Mucosa of stomach (tissue), 1 donor: ENCODE data around the gene EEA1.
"Not testable (repeated sequence)": the region's sequence is repeated elsewhere in the genome, so short reads cannot be mapped to it uniquely, and the experiment has no call there.

Experiments
- H3K27me3 ChIP-seq: one replicate; pipeline ENCODE4 v1.7.0; 2013; ENCODE audit warnings: mild to moderate bottlenecking, low read length; ENCODE audit not compliant: control insufficient read depth, insufficient read depth
- H3K36me3 ChIP-seq: one replicate; pipeline ENCODE4 v1.7.0; 2013; ENCODE audit warnings: low read length; ENCODE audit not compliant: control insufficient read depth, insufficient read depth
- H3K4me1 ChIP-seq: one replicate; pipeline ENCODE4 v1.7.0; 2013; ENCODE audit warnings: mild to moderate bottlenecking, low read length; ENCODE audit not compliant: control insufficient read depth, insufficient read depth
- H3K4me3 ChIP-seq: one replicate; pipeline ENCODE4 v1.7.0; 2013; ENCODE audit warnings: low read length
- H3K9ac ChIP-seq: one replicate; pipeline ENCODE4 v1.7.0; 2013; ENCODE audit warnings: mild to moderate bottlenecking, low read length, moderate library complexity
- H3K9me3 ChIP-seq: one replicate; pipeline ENCODE4 v1.7.0; 2013; ENCODE audit warnings: mild to moderate bottlenecking, low read length, moderate library complexity; ENCODE audit not compliant: control insufficient read depth
- donor health status: Pancreatic carcinoma.

The EEA1 gene

DNA sequence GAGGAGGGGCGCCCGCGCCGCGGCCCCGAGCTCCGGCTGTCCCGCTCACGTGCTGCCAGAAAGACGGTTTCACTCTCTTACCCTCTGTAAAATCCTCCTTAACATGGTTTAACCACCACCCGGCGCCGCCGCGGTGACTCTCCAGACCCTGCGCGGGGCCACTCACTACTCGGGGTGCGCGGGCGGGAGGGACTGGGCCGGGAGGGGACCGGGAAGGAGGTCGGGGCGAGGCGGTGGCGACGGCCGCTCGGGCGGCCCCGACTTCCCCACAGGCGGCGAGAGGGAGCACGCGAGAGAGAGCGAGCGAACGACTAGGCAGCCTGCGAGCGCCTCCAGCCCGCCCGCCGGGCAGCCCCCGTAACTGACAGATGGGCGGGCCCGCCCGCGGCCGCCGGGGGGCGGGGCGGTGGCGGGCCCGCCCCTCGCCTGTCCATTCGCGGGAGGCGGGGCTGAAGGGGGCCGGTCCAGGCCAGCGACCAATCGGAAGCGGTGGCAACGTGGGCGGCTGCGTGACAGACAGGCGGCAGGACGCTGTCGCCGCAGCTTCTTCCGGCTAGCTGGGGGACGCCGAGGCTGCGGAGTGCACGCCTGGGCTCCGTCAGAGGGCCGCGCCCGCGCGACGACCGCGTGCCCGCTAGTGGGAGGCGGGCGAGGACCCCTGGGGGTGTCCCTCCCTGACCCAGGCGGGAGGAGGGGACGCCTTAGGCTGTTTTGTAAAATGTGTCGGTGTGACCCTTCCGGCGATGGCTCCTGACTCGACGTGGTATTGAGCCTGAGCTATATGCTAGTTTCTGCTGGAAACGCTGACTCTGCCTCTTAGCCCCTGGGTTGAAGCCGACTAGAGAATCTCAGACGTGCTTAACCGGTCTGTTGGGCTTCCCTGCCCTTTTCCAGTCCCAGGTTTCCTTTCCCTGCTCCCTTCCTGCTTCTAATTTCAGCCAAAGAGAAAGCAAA lies at the start of gene EEA1:
TSS of gene EEA1 (minus strand) at position 334 of the 954 bp plus-strand sequence. CDS start at position 105, 229 bp downstream.
- Histone ChIP-seq H3K9ac (peak within 1 kb of the TSS; percentile 100), H3K4me3 (peak within 1 kb of the TSS; percentile 98), H3K9me3 (no peaks in the 10 kb centered on the region), H3K36me3 (no peaks in the 10 kb centered on the region), H3K27me3 (no peaks in the 10 kb centered on the region), H3K4me1 (peaks cover 18% of the 10 kb centered on the region)

DNA sequence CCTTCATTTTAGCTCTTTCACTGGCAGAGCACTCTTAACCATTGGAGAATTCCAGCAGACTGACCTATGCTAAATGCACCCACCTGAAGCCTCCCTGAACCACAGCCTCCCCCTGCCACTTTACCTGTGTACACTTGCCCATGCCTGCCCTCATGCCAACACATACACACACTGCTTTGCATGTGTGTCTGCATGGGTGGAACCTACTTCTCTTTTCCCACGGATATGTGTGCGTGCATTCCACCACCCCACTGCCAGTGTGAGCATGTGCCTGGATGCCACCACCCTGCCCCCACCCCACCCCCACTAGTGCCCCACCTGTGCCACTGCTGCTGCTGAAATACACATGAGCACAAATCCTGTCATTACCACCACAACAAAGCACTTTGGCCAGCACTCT lies 49.5 kb upstream of the EEA1 start:
- no peaks in the 10 kb centered on the region for H3K4me1 ChIP-seq
- H3K27me3 ChIP-seq: no peaks in the 10 kb centered on the region
- no peaks in the 10 kb centered on the region for H3K9me3 ChIP-seq
- H3K9ac ChIP-seq: no peak overlapping the region
- no peak overlapping the region for H3K4me3 ChIP-seq
- H3K36me3 ChIP-seq: no peaks in the 10 kb centered on the region

DNA sequence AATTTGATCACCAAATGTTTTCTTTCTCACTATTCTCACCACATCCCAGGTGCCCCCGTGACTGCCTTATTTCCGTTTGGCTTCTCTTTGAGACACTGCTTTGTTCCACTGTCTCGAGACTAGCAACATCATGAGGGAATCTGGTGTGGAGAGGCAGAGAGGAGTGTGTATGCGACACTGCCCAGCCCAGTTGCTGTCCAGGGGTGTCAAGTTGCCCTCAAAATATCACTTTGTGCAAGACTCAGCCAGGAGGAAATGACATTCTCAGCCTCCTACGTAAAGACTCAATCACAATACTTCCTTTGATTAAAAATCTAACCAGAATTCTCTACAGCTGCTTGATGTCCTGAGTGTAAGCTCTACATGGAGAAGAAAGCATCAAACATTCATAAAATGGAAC lies 48.2 kb upstream of the EEA1 start:
- Histone ChIP-seq H3K36me3 (no peaks in the 10 kb centered on the region), H3K27me3 (no peaks in the 10 kb centered on the region), H3K4me1 (no peaks in the 10 kb centered on the region), H3K9me3 (no peaks in the 10 kb centered on the region), H3K4me3 (no peak overlapping the region), H3K9ac (no peak overlapping the region)

DNA sequence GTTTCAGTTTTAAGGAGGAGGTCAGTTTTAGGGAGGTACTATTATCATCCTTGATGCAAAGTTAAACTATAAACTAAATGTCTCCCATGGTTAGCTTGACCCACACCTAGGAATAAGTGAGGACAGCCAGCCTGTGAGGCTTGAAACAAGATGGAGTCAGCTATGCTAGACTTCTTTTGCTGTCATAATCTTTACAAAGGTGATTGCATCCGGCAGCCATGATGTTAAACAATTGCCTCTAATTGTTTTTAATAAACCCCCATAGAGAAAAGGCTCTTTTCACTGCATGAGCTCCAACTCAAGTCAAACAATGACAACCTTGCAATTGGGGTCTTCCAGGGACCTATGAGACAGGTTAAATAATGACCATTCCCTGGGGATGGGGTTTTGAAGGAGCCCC lies 45.7 kb upstream of the EEA1 start:
- Histone ChIP-seq H3K4me3 (no peak overlapping the region), H3K36me3 (no peaks in the 10 kb centered on the region), H3K9ac (no peak overlapping the region), H3K9me3 (no peaks in the 10 kb centered on the region), H3K4me1 (no peaks in the 10 kb centered on the region), H3K27me3 (no peaks in the 10 kb centered on the region)

DNA sequence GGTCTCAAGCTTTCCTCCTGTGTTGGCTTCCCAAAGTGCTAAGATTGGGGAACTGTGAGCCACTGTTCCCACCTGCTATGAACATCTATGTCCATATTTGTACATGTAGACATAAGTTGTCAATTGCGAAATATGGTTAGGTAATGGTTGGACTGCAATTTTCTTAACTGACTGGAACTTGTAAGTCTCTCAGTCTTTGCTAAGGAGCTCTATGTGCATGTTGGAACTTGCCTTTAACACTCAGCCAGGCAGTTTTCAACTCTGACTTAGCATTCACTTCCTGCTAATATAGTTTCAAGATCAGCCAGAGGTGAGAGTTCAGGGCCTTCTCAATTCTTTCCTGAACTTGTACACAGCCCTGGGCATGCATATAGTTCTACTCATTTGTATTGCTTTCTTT lies 44.5 kb upstream of the EEA1 start:
- Histone ChIP-seq H3K4me3 (no peak overlapping the region), H3K36me3 (no peaks in the 10 kb centered on the region), H3K9ac (no peak overlapping the region), H3K4me1 (no peaks in the 10 kb centered on the region), H3K27me3 (no peaks in the 10 kb centered on the region), H3K9me3 (no peaks in the 10 kb centered on the region)

DNA sequence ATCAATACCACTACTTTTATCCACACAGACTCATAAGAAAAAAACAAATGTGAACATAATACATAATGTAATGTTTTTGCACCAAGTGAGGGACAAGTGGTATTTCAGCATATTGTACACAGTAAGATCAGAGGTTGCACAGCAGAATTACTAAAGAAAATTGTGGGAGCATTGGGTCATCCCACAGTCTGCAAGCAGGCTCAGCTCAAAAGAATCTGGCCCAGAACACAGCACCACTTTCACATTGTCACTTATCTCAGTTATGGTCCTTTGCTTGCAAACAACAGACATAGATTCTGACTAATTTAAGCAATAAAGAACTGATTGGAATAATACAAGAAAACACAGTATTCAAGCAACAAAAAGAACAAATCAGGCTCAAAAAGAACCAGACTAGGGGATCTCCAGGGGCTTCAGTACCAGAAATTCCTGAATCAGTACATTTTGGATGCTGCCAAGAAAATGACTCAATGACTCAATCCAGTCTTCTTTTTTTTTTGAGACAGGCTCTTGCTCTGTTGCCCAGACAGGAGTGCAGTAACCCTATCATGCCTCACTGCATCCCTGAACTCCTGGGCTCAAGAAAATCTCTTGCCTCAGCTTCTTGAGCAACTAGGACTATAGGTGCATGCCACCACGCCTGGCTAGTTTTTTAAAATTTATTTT lies 42.9 kb upstream of the EEA1 start:
- Histone ChIP-seq H3K27me3 (no peaks in the 10 kb centered on the region), H3K4me3 (no peak overlapping the region), H3K36me3 (no peaks in the 10 kb centered on the region), H3K9ac (no peak overlapping the region), H3K9me3 (no peaks in the 10 kb centered on the region), H3K4me1 (no peaks in the 10 kb centered on the region)

DNA sequence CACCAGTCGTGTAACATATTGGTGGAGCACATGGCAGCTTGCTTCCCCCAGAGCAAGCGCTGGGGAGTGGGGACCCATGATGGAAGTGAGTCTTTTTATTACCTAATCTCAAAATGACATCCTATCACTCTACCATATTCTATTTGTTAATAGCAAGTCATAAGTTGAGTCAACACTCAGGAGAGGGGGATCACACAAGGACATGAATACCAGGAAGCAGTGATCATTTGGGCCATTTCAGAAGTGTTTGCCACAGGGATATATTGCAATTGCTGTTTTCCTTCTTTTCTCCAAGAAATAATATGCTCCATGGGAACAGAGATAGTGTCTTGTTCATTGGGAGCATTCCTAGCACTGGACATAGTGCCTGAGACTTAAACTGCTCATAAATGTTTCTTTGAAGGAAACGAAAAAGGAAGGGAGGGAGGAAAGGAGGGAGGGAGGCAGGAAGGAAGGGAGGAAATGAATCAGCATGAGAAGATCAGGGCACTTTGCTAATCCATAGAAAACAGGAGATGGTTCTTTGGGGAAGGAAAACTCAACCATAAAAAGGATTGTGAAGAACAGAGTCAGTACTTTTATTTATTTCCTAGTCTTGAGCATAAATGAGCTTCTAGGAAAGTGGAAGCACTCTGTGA lies 39.2 kb upstream of the EEA1 start:
- Histone ChIP-seq H3K27me3 (no peaks in the 10 kb centered on the region), H3K4me3 (no peak overlapping the region), H3K9ac (no peak overlapping the region), H3K4me1 (no peaks in the 10 kb centered on the region), H3K36me3 (no peaks in the 10 kb centered on the region), H3K9me3 (no peaks in the 10 kb centered on the region)

DNA sequence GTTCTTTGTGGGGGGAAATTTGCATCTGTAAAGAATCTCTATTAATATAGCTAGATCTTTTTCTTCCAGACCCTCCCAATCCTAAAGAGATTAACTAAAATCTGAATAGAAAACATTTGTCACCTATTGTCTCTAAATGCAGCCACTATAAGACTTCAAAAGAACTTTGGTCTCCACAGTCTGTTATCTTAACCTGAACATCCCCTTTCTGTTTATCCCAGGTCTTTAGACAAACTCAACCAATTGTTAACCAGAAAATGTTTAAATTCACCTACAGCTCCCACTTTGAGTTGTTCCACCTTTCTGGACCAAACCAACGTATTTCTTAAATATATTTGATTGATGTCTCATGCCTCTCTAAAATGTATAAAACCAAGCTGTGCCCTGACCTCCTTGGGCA lies 35.3 kb upstream of the EEA1 start:
- not testable (repeated sequence) for H3K9me3 ChIP-seq, H3K4me1 ChIP-seq, H3K36me3 ChIP-seq, H3K4me3 ChIP-seq, H3K9ac ChIP-seq, H3K27me3 ChIP-seq

DNA sequence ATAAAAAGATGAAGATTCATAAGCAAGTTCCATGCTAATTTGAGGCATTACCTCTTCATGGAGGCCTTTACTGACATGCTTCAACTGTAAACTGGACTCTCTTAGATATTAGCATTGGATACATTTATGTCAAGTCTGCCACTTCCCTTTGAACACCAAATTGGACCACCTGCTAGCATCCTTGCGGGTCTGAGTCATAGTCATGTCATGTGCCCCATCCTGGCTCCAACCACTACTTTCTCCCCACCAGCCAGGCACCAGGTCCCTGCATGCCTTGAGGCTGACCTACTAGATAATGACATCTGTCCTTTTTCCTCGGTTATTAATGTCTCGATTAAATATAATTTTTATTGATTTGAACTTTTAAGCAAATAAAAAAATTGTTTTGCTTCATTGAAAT lies 32.9 kb upstream of the EEA1 start:
- Histone ChIP-seq H3K9me3 (no peaks in the 10 kb centered on the region), H3K4me3 (no peak overlapping the region), H3K9ac (no peak overlapping the region), H3K4me1 (no peaks in the 10 kb centered on the region), H3K36me3 (no peaks in the 10 kb centered on the region), H3K27me3 (no peaks in the 10 kb centered on the region)

DNA sequence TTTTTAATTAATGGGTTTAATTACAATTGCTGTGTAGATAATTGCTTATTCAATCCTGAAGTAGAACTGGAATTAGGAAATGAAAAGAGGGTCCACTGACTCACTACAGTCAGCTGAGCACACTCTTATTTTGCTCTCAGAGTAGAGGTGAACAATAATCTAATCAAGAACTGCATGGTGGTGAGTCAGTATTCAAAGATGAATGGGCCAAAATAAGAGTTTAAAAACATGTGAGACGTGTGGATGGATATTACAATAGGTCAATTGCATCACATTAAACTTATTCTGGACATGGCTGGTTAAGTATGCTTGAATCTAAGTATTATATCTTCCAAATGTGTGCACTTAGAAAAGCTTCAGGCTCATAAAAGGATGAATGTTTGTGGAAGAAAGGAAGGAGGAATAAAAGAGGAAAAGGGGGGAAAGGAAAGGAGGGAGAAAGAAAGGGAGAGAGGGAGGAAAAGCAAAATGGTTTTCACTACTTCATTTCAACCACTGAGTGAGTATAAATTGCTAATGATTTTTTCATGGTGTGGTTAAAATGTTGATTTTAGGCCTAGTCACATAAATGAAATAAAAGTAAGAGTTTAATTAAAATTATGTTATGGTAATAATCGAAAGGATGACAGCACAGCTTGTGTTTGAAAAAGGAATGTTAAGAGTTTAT lies 27.0 kb upstream of the EEA1 start:
- Histone ChIP-seq H3K27me3 (no peaks in the 10 kb centered on the region), H3K36me3 (no peaks in the 10 kb centered on the region), H3K4me1 (no peaks in the 10 kb centered on the region), H3K9ac (no peak overlapping the region), H3K4me3 (no peak overlapping the region), H3K9me3 (no peaks in the 10 kb centered on the region)

DNA sequence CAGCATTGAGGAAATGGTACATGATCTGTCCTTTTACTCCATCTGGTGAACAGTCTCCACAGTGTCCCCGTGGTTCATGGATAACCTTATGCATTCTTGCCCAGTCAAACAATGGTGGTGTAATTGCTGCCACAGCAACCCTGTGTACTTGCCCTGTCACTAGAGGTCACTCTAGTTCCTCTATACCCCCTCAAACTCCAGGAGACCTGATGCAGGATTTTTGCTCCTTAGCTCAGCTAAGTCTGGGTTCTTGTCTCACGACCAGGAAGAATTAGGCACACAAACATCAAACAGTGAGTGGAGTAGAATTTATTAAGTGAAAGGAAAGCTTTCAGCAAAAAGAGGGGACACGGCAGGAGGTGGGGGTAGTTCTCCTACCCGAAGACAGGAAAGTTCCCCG lies 24.7 kb upstream of the EEA1 start:
- Histone ChIP-seq H3K9ac (no peak overlapping the region), H3K27me3 (no peaks in the 10 kb centered on the region), H3K4me3 (no peak overlapping the region), H3K4me1 (no peaks in the 10 kb centered on the region), H3K9me3 (no peaks in the 10 kb centered on the region), H3K36me3 (no peaks in the 10 kb centered on the region)

DNA sequence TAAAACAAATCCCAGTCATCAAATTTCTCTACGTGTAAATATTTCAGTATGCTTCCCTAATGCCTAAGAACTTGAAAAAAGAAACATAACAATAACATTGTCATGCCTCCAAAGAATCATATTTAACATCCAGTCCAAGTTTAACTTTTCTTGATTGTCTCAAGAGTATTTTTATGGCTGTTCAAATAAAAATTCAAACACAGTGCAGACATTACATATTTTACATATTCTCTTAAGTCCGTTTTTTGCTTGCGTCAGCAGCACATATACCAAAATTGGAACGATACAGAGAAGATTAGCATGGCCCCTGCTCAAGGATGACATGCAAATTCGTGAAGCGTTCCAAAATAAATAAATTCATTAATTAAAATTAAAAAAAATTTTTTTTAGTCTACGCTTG lies 23.3 kb upstream of the EEA1 start:
- Histone ChIP-seq H3K4me3 (no peak overlapping the region), H3K9ac (no peak overlapping the region), H3K27me3 (no peaks in the 10 kb centered on the region), H3K36me3 (no peaks in the 10 kb centered on the region), H3K4me1 (no peaks in the 10 kb centered on the region), H3K9me3 (no peaks in the 10 kb centered on the region)
